H1 (cell line): ENCODE data around the gene TNIK.

Experiments
- SP4 ChIP-seq: IDR thresholded peaks from 2 replicates; pipeline ENCODE4 v1.6.1; 2012; ENCODE audit warnings: low read length, inconsistent platforms
- SRF ChIP-seq: IDR thresholded peaks from 2 replicates; pipeline ENCODE4 v1.6.1; 2011; ENCODE audit warnings: mild to moderate bottlenecking, low read depth, low read length, moderate library complexity
- TAF1 ChIP-seq: IDR thresholded peaks from 2 replicates; pipeline ENCODE4 v1.6.1; 2011; ENCODE audit warnings: mild to moderate bottlenecking, low read depth, low read length
- TF ChIP-seq, protein P1 (sequence below): IDR thresholded peaks from 2 replicates; pipeline ENCODE4 v1.6.1; 2012; ENCODE audit warnings: inconsistent platforms

DNA sequence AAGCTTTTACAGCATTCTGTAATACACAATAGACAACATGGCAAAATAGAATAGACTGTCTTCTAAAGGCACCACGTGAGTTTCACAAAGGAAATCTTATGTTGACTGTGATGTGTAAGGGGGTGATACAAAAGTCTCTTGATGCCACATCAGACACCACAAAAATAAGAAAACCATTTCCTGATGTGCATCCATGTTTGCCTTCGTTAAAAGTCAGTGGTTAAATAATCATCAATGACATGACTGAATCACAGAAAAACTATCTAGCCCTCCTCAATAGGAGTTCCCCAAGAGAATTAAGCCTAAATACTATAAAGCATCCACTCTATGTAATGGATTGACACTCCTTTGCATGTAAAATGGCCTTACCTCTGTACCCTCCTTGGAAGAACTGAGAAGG, 235.0 kb downstream of the TNIK start:
- TF ChIP-seq TAF1: no peak
- TF ChIP-seq, protein P1, sequence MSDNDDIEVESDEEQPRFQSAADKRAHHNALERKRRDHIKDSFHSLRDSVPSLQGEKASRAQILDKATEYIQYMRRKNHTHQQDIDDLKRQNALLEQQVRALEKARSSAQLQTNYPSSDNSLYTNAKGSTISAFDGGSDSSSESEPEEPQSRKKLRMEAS: no peak
- TF ChIP-seq SP4: no peak
- TF ChIP-seq SRF: no peak
